OCI-M1 (cell line): Measurements from ENCODE around the gene PARVB.
A peak's percentile ranks its signal among the peaks of the same experiment; 100 is the strongest.

Source experiments
- DNase-seq: peaks from one replicate; lab custom pipeline; 2025; lab: John Stamatoyannopoulos, UW

The PARVB gene

DNA sequence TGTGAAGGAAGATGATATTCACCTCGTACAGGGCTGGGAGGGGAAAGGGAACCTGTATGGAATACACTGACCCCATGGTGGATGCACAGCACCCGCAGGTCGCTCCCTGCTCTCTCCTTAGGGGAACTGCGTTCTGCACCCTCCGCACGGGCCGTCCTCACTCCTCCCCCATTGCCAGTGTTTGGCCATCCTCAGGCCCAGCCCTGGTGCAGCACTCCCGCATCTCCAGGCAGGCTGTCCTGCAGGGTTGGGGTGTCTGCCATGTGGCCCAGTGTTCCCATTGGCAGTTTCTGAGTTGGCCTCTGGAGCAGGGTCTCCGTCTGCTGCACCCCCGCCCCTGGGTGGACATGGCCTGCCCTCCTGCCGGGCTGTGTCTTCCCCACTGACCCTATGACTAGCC lies 137.6 kb downstream of the PARVB start:
- DNase-seq = no peak

DNA sequence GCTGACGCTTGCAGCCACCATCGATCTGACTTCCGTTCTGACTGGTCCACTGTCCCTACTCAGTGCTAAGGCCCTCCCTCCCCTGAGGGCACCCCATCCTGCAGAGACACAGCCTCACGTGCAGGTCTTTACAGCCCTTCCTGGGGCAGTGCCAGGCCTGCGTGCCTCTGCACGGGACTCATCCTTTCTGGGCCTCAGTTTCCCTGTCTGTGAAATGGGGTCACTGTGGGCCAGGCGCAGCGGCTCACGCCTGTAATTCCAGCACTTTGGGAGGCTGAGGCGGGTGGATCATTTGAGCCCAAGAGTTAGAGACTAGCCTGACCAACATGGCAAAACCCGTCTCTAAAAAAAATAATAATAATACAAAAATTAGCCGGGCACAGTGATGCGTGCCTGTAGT lies 138.9 kb downstream of the PARVB start:
- DNase-seq = no peak

GRCh38 chr22:44163536-44163935 lies 139.4 kb downstream of the PARVB start:
- DNase-seq = no peak

DNA sequence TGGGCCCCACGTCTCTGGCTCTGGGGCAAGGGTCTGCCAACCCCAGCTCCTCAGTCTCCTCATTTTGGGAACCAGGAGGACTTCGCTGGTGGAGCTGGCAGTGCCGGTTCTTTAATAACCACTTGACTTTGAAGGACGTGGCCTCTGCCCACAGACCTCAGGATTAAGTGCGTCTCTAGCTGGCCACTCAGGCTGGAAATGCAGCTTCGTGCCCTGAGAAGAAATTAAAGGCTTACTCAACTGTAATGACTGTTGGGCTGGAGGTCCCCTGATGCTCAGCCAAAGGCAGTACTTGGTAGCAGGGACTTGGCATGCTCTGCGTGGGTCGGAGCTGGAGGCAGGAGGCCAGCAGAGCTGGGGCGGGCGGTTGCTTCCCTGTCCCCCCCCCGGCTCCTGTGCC lies 139.9 kb downstream of the PARVB start:
- no peak for DNase-seq

GRCh38 chr22:44165286-44165874 lies 141.3 kb downstream of the PARVB start:
- no peak for DNase-seq

DNA sequence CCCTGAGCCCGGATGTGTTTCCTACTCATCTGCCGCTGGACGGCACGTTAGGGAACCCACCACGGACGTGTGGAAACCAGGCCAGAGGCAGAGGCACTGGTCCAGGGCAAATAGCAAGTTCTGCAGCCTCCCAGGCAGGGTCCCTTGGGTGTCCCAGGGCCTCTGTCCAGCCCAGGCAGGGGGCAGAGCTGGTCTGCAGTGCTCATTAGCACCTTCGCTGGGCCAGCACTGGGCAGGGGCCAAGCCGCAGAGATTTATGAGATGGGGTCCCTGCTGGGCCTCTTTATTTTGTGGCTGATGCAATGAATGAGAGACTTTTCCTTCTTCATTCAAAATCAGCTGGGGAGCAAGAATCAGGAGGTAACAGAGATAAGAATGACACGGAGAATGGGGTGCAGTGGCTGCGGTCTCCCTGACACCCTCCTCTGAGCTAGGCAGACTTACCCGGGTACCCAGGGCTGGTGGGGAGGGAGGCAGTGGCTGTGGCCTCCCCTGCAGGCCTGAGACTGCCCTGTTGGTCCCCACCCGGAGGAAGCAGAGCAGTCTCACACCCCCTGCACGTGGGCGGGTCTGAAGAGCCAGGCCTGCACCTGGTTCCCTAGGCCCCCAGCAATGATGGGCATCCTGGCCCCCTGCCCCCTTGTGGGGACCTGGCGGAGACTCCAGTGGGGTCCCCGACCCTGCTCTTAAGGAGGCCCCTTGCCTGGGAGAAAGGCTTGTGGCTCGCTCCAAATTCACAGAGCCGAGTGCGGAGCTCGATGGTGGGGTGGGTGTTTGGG lies 142.6 kb downstream of the PARVB start:
- DNase-seq = no peak

- DNase-seq = no peak
Observed at GRCh38 chr22:44167501-44167900, 143.4 kb downstream of the PARVB start.

GRCh38 chr22:44168206-44168605 lies 144.1 kb downstream of the PARVB start:
- DNase-seq = no peak

- DNase-seq = no peak
Observed at GRCh38 chr22:44170470-44170869, 146.4 kb downstream of the PARVB start.

- no peak for DNase-seq
Observed at GRCh38 chr22:44171561-44171960, 147.5 kb downstream of the PARVB start.

- peak; percentile 13 for DNase-seq
Observed at GRCh38 chr22:44172370-44173108, 148.4 kb downstream of the PARVB start.

DNA sequence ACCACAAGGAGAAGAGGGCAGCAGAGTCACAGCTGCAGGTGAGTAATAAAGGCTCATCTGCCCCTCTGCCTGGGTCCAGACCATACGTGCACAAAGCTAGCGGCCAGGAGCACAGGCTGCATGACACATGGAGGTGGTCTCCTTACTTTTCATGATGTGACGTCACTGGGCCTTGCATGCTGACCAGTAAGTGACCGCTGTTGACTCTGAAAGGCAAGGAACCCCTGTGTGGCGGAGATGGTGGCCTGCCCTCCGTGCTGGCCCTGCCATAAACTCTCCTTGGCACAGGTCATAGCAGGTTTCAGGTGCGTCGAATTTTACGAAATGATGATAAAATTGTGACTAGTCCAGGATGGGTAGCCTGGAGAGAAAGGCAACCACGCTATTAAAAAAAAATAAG lies 149.1 kb downstream of the PARVB start:
- no peak for DNase-seq

GRCh38 chr22:44175676-44176075 lies 151.6 kb downstream of the PARVB start:
- no peak for DNase-seq

- no peak for DNase-seq
Observed at GRCh38 chr22:44179196-44179988, 155.3 kb downstream of the PARVB start.

DNA sequence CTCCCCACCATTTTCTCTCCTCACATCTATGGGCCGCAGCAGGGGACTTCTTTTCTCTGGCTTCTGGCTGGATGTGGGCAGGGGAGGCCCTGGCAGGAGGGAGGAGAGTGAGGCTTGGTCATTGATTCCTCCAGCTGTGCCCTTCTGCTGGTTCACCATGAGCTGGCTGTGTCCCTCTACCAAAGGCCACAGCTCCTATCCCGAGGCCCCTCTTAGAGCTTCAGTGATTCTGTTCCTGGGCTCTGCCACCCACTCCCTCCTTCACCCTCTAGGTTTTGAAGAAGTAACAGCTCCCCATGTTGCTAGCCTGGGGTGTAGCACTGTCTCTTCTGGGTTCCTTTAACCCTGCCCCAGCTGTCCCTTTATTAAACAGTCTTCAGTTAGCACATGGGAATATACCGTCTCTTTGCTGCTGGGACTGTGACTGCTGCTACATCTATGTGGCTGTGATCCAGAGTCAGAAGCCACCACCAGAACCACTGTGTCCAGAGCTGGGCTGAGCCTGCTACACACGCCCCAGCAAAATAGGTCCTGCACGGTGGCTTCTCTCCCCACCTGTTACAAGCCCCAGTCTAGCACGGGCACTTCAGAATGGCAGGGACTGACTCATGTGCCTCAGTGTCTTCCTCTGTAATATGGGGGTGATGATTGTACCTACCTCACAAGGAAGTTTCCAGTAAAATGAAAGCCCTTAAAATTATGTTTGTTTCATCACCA lies 156.0 kb downstream of the PARVB start:
- DNase-seq = no peak

- no peak for DNase-seq
Observed at GRCh38 chr22:44180706-44181032, 156.6 kb downstream of the PARVB start, which contains the start of gene PARVG. TSS of gene PARVG (plus strand) at chr22:44180925. CDS start at chr22:44183330, 2,405 bp downstream.

DNA sequence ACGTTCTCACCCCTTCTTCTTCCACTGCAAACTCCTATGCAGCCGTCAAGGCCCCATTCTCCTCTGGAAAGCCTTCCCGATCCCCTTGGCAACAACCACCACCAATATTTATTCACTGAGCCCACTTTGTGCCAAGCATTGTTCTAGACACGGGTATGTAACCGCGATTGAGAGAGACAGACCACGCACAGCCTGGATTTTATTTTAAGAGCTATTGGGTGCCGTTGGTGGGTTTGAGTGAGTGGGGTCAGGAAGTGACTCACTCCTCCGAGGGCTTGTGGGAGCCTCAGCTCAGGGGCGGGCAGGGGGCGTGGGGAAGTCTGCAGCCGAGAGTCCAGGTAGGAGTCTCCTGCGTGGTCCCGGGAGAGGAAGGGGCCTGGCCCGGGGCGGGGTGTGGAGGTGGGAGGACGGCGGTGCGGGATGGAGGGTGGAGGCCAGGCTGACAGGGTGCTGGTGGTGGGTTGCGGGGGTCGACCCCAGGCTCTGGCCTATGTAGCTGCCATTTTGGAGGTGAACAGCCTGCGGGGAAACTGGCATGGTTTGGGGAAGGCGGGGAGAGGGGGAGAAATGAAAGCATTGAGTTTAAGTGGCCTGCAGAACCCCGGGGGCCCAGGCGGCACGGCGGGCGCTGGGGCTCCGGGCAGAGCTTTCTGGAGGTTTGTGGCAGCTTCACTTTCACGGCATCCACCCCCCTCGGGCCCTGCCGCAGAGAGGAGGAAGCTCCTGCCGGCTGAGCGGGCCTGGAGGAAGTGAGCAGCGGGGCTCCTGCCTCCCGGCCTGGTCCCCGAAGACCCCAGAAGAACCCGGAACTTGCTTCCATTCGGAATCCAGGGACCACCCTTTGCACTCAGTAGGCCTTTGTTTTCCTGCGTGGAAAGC lies 157.2 kb downstream of the PARVB start:
- no peak for DNase-seq

DNA sequence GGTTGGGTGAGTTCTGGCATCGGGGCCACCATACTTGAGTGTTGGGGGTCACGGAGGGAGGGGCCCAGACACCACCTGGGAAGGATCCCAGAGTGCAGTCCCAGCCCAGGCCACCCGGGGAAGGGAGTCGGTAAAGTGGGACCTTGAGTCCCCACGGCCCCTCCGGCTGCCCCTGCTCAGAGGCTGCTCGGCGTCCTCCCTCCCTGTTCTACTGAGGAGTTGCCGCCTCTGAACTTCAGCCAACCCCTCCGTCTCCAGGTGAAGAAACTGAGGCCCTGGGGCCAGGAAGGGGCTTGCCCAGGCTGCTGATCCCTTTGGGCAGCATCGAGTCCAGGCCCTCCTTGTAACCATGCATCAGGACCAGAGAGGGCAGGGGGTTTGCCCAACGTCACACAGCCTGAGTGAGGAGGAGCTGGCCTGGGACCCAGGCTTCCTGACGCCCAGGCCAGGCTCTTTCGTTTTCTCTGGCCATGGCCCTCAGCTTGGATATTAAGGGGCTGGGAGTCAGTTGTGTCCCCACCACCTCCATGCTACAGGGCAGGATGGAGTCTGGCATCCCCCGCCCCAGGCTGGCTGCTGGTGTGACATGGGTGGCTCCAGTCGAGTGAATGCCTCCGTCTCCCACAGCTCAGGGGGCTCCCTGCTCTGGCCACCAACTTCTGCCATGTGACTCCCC lies 157.9 kb downstream of the PARVB start:
- no peak for DNase-seq

- no peak for DNase-seq
Observed at GRCh38 chr22:44182588-44183286, 158.6 kb downstream of the PARVB start.

DNA sequence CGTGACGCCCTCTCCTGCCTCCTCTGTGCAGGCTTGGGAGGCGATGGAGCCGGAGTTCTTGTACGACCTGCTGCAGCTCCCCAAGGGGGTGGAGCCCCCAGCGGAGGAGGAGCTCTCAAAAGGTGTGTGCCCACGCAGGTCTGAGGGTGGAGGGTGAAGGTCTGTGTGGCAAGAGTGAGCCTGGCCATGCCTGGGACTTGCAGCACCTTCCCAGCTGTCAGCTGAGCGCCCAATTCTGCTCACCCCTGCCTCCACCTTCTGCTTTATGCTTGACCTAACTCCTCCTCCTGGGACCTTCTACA lies 159.1 kb downstream of the PARVB start:
- no peak for DNase-seq
